GM21447 (cell line): ENCODE data around the gene RHBDD1.
A peak's percentile ranks its signal among the peaks of the same experiment; 100 is the strongest.

Experiments
- ATAC-seq: cut with Tn5 transposase; IDR thresholded peaks from one replicate; pipeline ENCODE4 v1.9.1; 2021; ENCODE audit not compliant: unreplicated experiment

RHBDD1 gene

GRCh38 chr2:226883296-226883795 lies 47.5 kb downstream of the RHBDD1 start:
- no peak for ATAC-seq

DNA sequence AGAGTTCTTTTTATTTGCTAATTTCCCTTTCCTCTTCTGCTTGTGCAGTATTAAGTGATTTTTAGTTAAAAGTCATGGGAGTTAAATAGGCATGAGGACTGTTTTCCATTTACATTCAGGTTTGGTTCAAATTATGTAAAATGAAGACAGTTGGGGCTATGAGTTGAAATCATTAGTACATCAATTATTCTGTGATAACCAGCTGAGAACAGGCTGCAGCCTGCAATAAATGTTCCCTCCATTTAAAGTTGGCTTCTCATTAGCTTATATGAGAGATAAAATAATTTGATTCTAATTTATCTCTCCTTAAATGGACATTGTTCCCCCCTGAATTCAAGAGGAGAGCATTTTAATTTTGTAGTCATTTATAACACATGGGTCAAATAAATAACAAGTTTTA lies 48.3 kb downstream of the RHBDD1 start:
- ATAC-seq: no peak

- no peak for ATAC-seq
Observed at GRCh38 chr2:226885769-226886435, 50.0 kb downstream of the RHBDD1 start.

DNA sequence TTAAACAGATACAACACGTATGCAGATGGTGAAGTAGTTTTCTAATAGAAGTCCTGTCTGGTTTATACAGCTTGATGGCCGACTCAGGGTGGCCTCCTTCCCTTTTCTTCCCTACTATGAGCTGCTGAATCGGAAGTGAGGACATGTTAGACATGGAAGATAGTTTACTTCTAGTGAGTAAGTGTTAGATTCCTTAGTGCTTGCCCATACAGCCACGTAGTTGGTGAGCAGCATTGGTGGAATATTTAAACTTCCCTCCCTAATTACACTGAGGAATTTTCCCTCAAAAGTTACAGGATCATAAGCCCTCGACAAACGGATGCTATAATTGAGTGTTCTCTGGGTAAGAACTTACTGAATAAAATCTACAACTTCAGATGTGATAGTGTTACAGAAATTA lies 52.1 kb downstream of the RHBDD1 start:
- no peak for ATAC-seq

- ATAC-seq: no peak
Observed at GRCh38 chr2:226888378-226888965, 52.6 kb downstream of the RHBDD1 start.

GRCh38 chr2:226888971-226889370 lies 53.1 kb downstream of the RHBDD1 start:
- ATAC-seq: no peak

- no peak for ATAC-seq
Observed at GRCh38 chr2:226890286-226890685, 54.4 kb downstream of the RHBDD1 start.

DNA sequence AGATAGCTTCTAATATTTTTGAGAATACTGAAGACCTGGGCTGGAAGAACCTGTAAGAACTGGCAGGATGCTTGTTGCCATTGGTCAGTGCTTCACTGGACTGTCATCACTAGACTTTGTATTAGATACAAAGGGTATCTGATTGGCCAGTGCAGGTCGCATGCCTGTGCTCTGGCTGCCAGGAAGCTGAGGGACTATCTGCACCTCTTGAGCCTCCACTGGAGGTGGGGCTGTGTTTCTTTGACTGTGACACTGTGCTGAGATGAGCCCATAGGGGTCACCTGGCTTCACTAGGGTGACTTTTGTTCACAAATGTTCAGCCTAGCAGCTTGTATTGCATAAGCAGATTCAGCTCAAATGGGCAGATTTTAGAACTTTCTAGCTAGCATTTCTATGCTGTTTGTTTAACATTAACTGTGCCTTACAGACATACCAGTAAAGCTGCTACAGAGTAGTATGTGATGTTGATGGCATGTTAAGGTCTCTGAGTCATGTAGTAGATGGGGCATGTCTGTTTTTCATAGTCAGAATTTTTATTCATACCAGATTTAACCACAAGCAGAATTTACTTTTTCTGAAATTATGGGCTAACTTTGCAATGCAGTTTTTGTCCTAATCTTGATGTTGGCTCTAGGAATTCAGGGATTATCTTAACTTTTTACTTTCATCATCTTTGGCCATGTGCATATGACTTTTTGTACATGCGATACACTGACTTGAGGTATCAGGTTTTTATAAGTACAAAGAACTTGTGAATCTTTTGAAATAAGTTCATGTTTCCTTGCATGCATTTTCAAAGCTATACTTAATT lies 56.1 kb downstream of the RHBDD1 start:
- no peak for ATAC-seq

- no peak for ATAC-seq
Observed at GRCh38 chr2:226892729-226893128, 56.9 kb downstream of the RHBDD1 start.

DNA sequence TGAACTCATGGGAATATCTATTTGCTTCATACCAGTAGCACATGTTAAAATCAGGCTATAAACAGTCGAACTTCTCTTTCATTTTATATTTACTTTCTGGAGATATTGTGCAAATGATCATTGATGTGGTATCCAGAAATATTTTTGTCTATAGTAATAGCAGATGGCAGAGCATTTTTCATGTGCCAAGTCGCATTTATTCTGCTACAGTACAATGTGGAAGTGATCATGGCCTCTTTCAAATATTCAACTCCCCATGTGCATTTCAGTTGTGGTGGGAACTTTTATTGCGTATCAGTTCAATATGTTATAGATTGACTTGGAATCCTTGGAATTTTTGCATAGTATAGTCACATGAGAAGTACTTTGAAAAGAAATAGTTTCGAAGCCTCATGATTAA lies 57.4 kb downstream of the RHBDD1 start:
- ATAC-seq: no peak

GRCh38 chr2:226894752-226895151 lies 58.9 kb downstream of the RHBDD1 start:
- no peak for ATAC-seq

DNA sequence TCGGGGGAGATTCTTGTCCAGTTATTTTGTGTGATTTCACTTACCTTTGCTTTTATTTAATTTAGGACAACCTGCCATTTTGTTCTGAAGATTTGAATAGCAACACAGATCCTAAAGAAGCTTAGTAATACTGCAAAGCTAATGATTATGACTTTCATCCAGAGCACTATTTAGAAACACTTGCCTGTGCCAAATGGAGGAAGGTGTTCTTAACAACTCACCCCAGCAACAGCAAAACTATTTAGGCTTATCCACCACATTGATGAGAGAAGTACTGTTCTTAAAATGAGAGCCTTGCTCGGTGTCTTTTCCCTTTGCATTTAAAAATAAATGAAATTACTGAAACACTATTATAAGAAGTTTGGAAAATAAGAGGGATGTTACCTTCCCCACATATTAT lies 59.7 kb downstream of the RHBDD1 start:
- ATAC-seq: no peak

- no peak for ATAC-seq
Observed at GRCh38 chr2:226898121-226898520, 62.3 kb downstream of the RHBDD1 start.

GRCh38 chr2:226898897-226899296 lies 63.0 kb downstream of the RHBDD1 start:
- no peak for ATAC-seq

DNA sequence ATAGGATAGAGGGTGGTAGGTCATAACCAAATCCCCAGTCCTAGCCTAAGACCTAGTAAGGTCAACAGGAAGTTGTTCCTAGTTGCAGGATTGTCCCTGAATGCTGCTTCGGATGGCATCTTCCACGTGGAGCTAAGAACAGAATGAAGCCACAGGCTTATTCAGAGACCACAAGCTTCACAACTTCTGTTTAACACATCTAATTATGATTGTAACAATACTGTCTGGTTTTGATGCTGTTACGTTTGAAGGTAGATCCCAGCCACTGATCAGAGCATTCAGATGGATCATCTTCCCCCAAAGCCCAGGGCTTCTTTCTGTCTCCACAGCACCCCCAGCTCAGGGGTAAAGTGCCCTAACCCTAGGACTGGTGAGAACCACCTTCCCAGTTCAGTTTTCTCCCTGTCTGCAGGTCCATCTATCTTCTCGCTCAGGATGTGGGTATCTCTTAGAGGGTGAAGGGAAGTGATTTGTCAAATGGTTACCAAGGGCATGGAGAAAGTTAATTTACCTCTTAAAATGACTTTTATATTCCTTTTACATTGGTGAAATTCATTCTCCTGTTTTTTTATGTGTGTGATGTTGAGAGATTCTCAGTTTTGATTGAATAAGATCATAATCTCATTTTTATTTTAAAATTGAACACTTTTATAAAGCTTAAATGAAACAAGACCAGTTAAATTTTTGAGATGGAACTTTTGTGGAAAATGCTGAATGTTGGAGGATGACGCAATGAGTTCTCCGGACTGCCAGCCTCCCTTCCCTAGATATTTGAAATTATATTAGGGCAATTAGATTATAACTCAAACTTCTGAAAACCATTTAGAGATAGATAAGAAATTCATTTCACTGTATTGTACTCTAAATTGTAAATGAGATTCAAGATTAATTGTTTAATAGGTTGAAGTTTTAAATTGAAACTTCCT lies 66.5 kb downstream of the RHBDD1 start:
- ATAC-seq: no peak

DNA sequence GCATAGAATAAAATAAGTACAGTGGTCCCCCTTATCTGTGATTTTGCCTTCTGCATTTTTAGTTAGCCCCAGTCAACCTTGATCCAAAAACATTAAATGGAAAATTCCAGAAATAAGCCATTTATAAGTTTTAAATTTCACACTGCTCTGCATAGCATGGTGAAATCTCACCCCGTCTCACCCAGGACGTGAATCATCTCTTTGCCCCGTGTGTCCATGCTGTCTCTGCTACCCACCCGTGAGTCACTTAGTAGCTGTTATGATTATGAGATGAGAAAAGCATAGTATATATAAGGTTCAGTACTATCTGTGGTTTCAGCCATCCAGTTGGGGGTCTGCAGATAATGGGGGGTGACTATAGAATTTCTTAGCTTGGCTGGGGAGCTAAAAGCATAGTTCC lies 67.3 kb downstream of the RHBDD1 start:
- ATAC-seq: no peak

DNA sequence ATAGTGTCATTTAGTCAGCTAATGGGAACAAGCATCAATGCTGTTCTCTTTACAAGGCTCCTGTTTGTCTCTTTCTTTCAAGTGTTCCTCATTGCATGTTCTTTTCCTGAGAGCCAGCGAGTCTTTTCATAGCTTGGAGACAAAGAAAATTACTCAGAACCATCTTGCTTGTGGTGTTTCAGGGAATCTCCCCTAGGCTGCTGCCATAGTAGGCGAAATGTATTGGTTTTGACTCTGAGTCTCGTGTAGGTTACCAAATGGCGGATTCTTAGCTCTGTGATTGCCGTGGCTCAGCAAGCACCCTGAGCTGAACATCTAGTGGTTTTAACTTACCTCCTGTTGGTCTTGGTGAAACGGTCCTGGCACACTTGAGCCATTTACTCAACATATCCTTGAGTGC lies 68.7 kb downstream of the RHBDD1 start:
- ATAC-seq: peak; percentile 28

DNA sequence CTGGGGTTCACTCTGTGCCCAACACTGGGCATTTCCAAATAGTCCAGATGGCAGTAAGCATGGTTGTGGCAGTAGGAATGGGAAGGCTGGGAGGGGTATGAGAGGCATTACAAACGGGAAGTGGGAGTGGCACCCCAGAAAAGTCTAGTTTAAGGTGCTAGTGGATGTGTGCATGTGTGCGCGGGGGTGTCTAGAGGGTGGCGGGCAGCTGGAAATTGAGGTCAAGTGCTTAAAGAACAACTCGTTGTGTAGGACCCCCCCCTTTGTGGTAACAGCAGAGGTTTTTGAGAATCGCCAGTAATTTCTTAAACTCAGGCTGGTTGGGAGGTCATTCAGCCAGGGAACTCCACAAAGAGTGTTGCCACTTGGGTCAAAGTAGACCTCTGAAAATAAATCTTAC lies 69.9 kb downstream of the RHBDD1 start:
- peak; percentile 37 for ATAC-seq

DNA sequence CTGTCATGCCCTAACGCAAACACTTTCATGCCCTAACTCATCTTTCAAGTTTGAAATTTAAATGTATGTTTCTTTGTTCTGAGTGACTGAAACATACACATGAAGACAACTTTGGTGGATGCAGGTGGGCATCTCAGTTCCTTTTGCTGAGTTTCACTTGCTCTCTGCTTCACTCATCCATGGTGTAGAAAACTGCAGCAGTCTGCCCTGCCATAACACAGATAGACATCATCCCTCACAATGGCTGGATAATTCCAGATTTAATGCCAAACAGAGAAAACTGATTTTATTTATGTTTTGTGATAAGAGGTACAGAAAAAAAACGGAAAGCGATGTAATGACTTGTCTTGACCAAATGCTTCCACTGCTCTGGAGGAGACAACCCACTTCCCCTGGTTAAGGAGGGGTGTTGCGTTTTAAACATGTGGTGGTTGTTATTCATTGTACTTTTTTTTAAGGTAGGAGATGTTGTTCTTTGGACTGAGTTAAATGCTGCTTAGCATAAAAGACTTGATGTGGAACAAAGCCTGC lies 70.4 kb downstream of the RHBDD1 start:
- peak; percentile 75 for ATAC-seq

DNA sequence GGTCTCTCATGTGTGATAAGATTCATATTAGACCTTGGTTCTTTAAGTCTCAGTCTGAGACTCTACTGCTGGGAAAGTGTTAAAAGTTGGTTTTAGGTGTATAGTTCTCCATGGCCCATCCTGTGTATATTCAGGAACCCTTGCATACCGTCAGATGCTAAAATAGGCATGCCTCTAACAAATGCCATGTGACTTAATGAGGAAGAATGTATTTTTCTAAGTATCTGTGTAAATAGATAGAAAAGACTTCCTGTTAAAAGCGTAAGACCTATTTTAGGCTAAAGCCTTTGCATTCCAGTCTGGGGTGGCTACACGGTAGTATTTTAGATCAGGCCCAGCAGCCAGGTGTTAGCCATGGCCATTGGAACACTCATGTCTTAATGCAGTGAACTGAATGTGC lies 73.3 kb downstream of the RHBDD1 start:
- no peak for ATAC-seq

DNA sequence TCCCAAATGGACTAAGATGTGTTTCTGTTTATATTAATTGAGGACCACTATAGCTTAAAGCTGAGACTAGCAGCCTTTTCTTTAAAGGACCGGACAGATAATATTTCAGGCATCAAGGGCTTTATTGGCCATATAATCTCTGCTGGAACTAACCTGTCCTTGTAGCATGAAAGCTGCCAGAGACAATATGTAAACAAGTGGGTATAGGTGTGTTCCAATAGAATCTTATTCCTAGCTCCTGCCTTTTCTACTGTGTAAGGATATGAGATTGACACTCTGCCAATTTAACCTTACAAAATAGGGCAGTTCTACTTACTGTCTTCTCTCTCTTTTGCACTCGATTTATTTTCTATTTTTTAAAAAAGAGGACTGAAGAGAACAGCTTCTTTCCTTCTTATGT lies 74.0 kb downstream of the RHBDD1 start:
- no peak for ATAC-seq
